Stimulated activated memory B cell treated with anti-CD40 and anti-IgM and Interleukin-4, amounts not matched to agents 10 μg/mL and 1 μg/mL and 100 μg/mL, for 72 hours (primary cell): ENCODE measurements around the gene UNC13C.

ENCODE experiments used
- ATAC-seq: fragments of 150-1000 bp; cut with Tn5 transposase; 2 replicates; pipeline ENCODE4 v1.10.0; 2021
- H3K27ac Mint-ChIP-seq: one replicate; pipeline ENCODE4 v1.8.0; 2022; ENCODE audit warnings: mild to moderate bottlenecking, mixed read lengths
- H3K27me3 Mint-ChIP-seq: one replicate; pipeline ENCODE4 v1.8.0; 2022; ENCODE audit warnings: mixed read lengths
- H3K36me3 Mint-ChIP-seq: one replicate; pipeline ENCODE4 v1.8.0; 2022; ENCODE audit warnings: mixed read lengths
- H3K4me1 Mint-ChIP-seq: one replicate; pipeline ENCODE4 v1.8.0; 2022; ENCODE audit warnings: mixed read lengths
- H3K4me3 Mint-ChIP-seq: one replicate; pipeline ENCODE4 v1.8.0; 2022; ENCODE audit warnings: mild to moderate bottlenecking, moderate library complexity, mixed read lengths
- H3K9me3 Mint-ChIP-seq: one replicate; pipeline ENCODE4 v1.8.0; 2022; ENCODE audit warnings: mixed read lengths

UNC13C gene

GRCh38 chr15:54282228-54282836 is 304.1 kb downstream of the UNC13C start:
- no peaks in the 10 kb centered on the region for H3K4me1 Mint-ChIP-seq
- ATAC-seq, result peak; percentile 48
- H3K27ac Mint-ChIP-seq, result no peak overlapping the region
- H3K27me3 Mint-ChIP-seq, result no peaks in the 10 kb centered on the region
- H3K9me3 Mint-ChIP-seq, result no peaks in the 10 kb centered on the region
- H3K36me3 Mint-ChIP-seq, result no peaks in the 10 kb centered on the region
- no peak overlapping the region for H3K4me3 Mint-ChIP-seq

GRCh38 chr15:54288049-54288448 is 309.8 kb downstream of the UNC13C start:
- no peaks in the 10 kb centered on the region for H3K36me3 Mint-ChIP-seq
- H3K9me3 Mint-ChIP-seq, result no peaks in the 10 kb centered on the region
- H3K4me3 Mint-ChIP-seq, result no peak overlapping the region
- H3K27me3 Mint-ChIP-seq, result no peaks in the 10 kb centered on the region
- H3K4me1 Mint-ChIP-seq, result no peaks in the 10 kb centered on the region
- ATAC-seq, result no peak
- H3K27ac Mint-ChIP-seq, result no peak overlapping the region

DNA sequence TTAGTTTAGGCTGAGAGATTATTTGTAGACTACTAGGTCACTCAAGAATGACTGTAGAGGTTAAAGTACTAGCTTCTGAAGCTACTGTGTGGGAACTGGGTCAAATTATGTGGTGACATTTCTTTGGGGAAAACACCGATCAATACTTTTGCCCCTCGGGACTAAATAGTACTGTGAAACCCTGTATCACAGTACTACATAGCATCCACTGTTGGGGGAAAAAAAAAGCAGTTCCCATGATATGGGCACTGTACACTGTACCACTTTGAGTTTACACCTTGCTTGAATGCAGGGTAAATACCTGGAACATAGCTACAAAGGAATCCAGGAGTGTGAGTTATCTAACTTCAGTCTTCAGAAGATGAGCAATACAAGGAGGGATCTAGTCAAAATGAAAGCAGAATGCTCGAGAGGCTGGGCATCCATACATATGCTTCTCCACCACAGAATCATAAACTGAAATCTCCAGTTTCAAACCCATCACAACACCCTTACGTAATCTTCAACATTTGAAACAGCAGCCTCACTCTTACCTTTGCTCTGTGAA is 311.4 kb downstream of the UNC13C start:
- Mint-ChIP-seq H3K9me3 (no peaks in the 10 kb centered on the region), H3K27ac (no peak overlapping the region), H3K36me3 (no peaks in the 10 kb centered on the region), H3K4me1 (no peaks in the 10 kb centered on the region), H3K4me3 (no peak overlapping the region), H3K27me3 (no peaks in the 10 kb centered on the region)
- no peak for ATAC-seq

DNA sequence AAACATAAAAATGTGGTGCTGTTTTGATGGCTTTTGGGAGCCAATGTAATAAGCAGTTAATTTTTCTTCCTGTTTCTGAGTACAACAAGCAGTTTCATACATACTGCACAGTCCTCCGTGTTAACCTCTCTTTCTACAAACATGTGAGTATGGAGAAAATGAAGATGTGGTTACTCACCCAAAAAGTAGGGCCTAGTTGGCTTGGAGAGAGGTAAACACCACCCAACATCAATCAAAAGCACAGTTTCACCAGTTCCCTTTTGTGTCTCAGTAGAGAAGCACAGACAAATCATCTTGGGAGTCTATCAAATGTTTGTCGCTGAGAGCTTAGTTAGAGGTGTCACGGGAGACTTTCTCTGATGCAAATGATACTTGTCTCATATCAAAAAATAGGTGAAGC is 320.2 kb downstream of the UNC13C start:
- no peak overlapping the region for H3K4me3 Mint-ChIP-seq
- ATAC-seq, result no peak
- H3K4me1 Mint-ChIP-seq, result no peaks in the 10 kb centered on the region
- no peak overlapping the region for H3K27ac Mint-ChIP-seq
- no peaks in the 10 kb centered on the region for H3K36me3 Mint-ChIP-seq
- peaks cover 2% of the 10 kb centered on the region for H3K9me3 Mint-ChIP-seq
- H3K27me3 Mint-ChIP-seq, result no peaks in the 10 kb centered on the region

DNA sequence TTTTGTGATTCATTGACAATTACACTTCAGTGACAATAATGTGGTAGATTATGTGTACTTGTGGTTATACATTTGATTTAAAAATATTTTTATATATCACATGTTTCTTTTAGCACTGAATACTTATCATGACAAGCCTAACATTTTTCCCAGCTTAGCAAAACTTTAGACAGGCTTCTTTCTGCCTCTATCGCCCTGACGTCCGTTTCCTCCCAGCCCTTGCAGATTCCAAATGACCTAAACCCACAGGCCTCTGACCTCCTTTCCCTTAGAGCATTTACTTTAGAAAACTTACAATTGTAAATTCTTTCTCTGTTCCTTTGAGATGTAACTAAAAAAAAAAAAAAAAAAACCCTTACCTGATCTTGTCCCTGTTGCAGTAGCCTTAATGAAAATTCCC is 326.1 kb downstream of the UNC13C start:
- Mint-ChIP-seq H3K4me1 (no peaks in the 10 kb centered on the region), H3K4me3 (no peak overlapping the region), H3K27ac (no peak overlapping the region), H3K9me3 (peaks cover 2% of the 10 kb centered on the region), H3K36me3 (no peaks in the 10 kb centered on the region), H3K27me3 (no peaks in the 10 kb centered on the region)
- no peak for ATAC-seq

DNA sequence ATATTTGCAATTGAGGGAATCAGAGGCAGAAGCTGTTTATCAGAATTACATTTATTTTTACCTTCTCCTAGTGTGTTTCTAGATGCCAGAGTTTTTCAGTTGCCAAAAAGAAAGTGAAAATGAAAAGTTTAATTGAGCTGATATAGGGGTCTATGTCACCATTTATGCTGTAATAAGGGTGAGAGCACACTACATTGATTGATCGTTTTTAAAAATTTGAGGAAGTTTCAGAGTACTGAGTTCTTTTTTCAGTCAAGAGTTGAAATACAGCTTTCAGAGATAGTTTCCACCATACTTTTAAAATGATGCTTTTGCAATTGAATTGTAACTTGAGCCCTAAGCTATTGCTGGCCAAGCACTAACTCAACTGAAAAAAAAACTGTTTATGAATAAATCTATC is 326.9 kb downstream of the UNC13C start:
- no peaks in the 10 kb centered on the region for H3K4me1 Mint-ChIP-seq
- H3K9me3 Mint-ChIP-seq, result peaks cover 2% of the 10 kb centered on the region
- ATAC-seq, result no peak
- no peak overlapping the region for H3K27ac Mint-ChIP-seq
- H3K36me3 Mint-ChIP-seq, result no peaks in the 10 kb centered on the region
- H3K4me3 Mint-ChIP-seq, result no peak overlapping the region
- H3K27me3 Mint-ChIP-seq, result no peaks in the 10 kb centered on the region

DNA sequence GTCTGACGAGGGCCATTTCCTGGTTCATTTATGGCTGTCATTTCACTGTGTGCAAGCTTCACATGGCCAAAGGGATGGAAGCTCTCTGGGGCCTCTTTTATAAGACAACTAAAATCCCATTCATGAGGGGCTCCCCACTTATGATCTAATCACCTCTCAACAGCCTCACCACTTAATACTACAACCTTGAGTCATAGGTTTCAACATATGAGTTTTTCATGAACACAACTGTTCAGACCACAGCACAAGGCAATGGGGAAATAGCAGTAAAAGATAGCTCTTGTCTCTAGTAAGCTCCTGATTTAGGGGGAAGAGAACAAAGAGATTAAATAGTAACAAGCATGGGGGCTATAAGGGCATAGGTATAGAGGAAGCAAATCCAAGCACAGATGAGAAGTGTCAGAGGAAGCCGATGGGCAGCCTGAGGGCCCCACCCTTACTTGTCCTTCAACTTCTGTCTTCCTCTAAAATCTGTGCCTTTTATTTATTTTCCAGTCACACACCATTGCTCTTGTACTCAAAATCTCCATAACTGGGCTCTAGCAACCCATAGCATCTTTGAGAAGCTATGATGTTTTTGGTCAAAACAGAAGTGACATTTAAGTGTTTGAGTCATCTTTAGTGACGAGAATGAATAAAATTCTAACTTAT is 329.1 kb downstream of the UNC13C start:
- Mint-ChIP-seq H3K36me3 (no peaks in the 10 kb centered on the region), H3K27me3 (no peaks in the 10 kb centered on the region), H3K9me3 (peaks cover 3% of the 10 kb centered on the region), H3K4me1 (no peaks in the 10 kb centered on the region), H3K4me3 (no peak overlapping the region), H3K27ac (no peak overlapping the region)
- no peak for ATAC-seq

DNA sequence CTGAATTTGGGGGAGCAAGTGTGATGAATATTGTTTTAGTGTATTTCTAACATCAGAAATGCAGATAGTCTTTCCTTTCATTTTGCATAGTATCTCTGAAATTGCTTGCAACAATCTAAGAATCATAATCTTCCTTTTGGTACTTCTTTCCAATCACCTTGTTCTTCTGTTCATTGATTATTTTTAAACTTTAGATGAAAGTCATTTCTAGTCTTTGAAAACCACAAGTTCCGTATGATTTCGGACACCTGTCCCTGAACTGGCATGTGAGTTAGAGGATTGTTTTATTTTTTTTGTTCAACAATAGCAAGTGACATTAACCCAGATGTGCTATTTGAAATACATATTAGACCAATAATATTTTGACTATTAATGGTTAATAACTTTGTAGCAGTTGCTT is 329.7 kb downstream of the UNC13C start:
- no peak overlapping the region for H3K27ac Mint-ChIP-seq
- no peaks in the 10 kb centered on the region for H3K36me3 Mint-ChIP-seq
- no peaks in the 10 kb centered on the region for H3K27me3 Mint-ChIP-seq
- no peak overlapping the region for H3K4me3 Mint-ChIP-seq
- ATAC-seq, result no peak
- no peaks in the 10 kb centered on the region for H3K4me1 Mint-ChIP-seq
- peaks cover 3% of the 10 kb centered on the region for H3K9me3 Mint-ChIP-seq

GRCh38 chr15:54312528-54312927 is 334.3 kb downstream of the UNC13C start:
- no peak overlapping the region for H3K4me3 Mint-ChIP-seq
- H3K9me3 Mint-ChIP-seq, result peaks cover 6% of the 10 kb centered on the region
- no peaks in the 10 kb centered on the region for H3K27me3 Mint-ChIP-seq
- ATAC-seq, result no peak
- no peaks in the 10 kb centered on the region for H3K4me1 Mint-ChIP-seq
- H3K36me3 Mint-ChIP-seq, result no peaks in the 10 kb centered on the region
- no peak overlapping the region for H3K27ac Mint-ChIP-seq

GRCh38 chr15:54321426-54321825 is 343.2 kb downstream of the UNC13C start:
- Mint-ChIP-seq H3K36me3 (no peaks in the 10 kb centered on the region), H3K4me1 (no peaks in the 10 kb centered on the region), H3K9me3 (peaks cover 2% of the 10 kb centered on the region), H3K27me3 (no peaks in the 10 kb centered on the region), H3K27ac (no peak overlapping the region), H3K4me3 (no peak overlapping the region)
- no peak for ATAC-seq

- Mint-ChIP-seq H3K27ac (no peak overlapping the region), H3K4me1 (no peaks in the 10 kb centered on the region), H3K9me3 (peaks cover 3% of the 10 kb centered on the region), H3K27me3 (no peaks in the 10 kb centered on the region), H3K4me3 (no peak overlapping the region), H3K36me3 (no peaks in the 10 kb centered on the region)
- ATAC-seq, result no peak
Observed at GRCh38 chr15:54322341-54322740, 344.1 kb downstream of the UNC13C start.

DNA sequence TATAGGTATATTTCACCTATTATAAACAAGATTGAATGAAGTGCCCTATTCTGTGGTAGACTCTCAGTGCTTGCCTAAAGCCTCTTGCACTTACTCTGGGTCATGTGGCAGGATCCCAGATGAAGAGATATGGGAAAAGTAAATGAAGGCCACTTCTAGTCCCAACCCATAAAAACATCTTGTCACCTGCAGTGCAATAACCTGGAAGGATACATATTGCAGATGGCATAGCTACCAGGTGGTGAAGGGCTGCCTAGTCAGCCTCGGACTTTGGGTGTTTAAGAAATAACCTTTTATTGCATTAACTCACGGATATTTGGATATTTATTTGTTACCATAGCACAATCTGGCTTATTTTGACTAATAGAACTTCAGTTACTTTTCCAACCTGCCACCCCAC is 367.1 kb downstream of the UNC13C start:
- no peak overlapping the region for H3K4me3 Mint-ChIP-seq
- no peak for ATAC-seq
- H3K9me3 Mint-ChIP-seq, result peaks cover 3% of the 10 kb centered on the region
- H3K36me3 Mint-ChIP-seq, result no peaks in the 10 kb centered on the region
- no peaks in the 10 kb centered on the region for H3K4me1 Mint-ChIP-seq
- no peaks in the 10 kb centered on the region for H3K27me3 Mint-ChIP-seq
- H3K27ac Mint-ChIP-seq, result no peak overlapping the region

GRCh38 chr15:54345827-54346226 is 367.6 kb downstream of the UNC13C start:
- no peaks in the 10 kb centered on the region for H3K4me1 Mint-ChIP-seq
- no peak overlapping the region for H3K27ac Mint-ChIP-seq
- ATAC-seq, result no peak
- H3K27me3 Mint-ChIP-seq, result no peaks in the 10 kb centered on the region
- H3K9me3 Mint-ChIP-seq, result peaks cover 5% of the 10 kb centered on the region
- no peaks in the 10 kb centered on the region for H3K36me3 Mint-ChIP-seq
- H3K4me3 Mint-ChIP-seq, result no peak overlapping the region

GRCh38 chr15:54347082-54347827 is 369.0 kb downstream of the UNC13C start:
- peaks cover 5% of the 10 kb centered on the region for H3K9me3 Mint-ChIP-seq
- peak; percentile 48 for ATAC-seq
- no peaks in the 10 kb centered on the region for H3K4me1 Mint-ChIP-seq
- H3K36me3 Mint-ChIP-seq, result no peaks in the 10 kb centered on the region
- H3K4me3 Mint-ChIP-seq, result no peak overlapping the region
- H3K27me3 Mint-ChIP-seq, result no peaks in the 10 kb centered on the region
- H3K27ac Mint-ChIP-seq, result no peak overlapping the region

GRCh38 chr15:54353726-54354125 is 375.5 kb downstream of the UNC13C start:
- H3K27me3 Mint-ChIP-seq, result no peaks in the 10 kb centered on the region

DNA sequence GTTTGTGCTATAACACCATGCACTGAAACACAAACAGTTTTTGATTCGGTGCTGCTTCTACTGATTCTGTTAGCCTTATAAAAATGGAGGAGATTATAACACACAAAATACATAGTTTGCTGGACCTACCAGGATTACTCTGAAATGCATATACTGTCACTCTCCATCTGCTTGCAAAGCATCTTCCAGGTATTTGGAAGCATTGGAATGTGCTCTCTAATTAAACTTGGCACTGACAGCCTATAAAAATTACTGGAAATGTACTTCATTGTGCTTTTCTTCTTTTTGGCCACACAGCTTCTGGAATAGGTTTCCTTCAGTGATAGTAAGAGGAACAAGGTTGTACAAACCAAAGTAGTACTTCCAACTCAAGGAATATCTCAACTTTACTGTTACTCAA is 376.1 kb downstream of the UNC13C start:
- Mint-ChIP-seq H3K4me3 (no peak overlapping the region), H3K27me3 (no peaks in the 10 kb centered on the region), H3K36me3 (no peaks in the 10 kb centered on the region), H3K27ac (no peak overlapping the region), H3K4me1 (no peaks in the 10 kb centered on the region), H3K9me3 (peaks cover 11% of the 10 kb centered on the region)
- ATAC-seq, result no peak

More at GRCh38 chr15:54353726-54354125, 375.5 kb downstream of the UNC13C start:
- H3K27ac Mint-ChIP-seq, result no peak overlapping the region
- H3K36me3 Mint-ChIP-seq, result no peaks in the 10 kb centered on the region
- ATAC-seq, result no peak
- peaks cover 8% of the 10 kb centered on the region for H3K9me3 Mint-ChIP-seq
- no peaks in the 10 kb centered on the region for H3K4me1 Mint-ChIP-seq
- no peak overlapping the region for H3K4me3 Mint-ChIP-seq
